Esophagus muscularis mucosa (tissue), 4 donors: ENCODE results near the gene PAAF1. TPM values are rescaled to one million over a fixed set of nuclear protein-coding genes. Genes with fewer than 3 reads are reported as not detected.

Experiments
- DNase-seq: peaks from one replicate; pipeline ENCODE4 v3.0.0-alpha.2; 2017; ENCODE audit errors: extremely low spot score
- H3K27ac ChIP-seq, 4 donors: fragments of 200-600 bp; sonication (generic); replicated peaks in 1 of 4; 1 replicate in 3 of 4; 2 replicates in 1 of 4; pipeline ENCODE4 v1.5.1; 2016 to 2019; ENCODE audit warnings: mild to moderate bottlenecking in 1 of 4
- H3K27me3 ChIP-seq, 4 donors: fragments of 200-600 bp; sonication (generic); one replicate each; pipeline versions ENCODE4 v1.5.1 to v1.6.0; 2016 to 2019
- H3K36me3 ChIP-seq, 4 donors: fragments of 200-600 bp; sonication (generic); one replicate each; pipeline ENCODE4 v1.5.1; 2016 to 2019
- H3K4me1 ChIP-seq, 4 donors: fragments of 200-600 bp; sonication (generic); one replicate each; pipeline ENCODE4 v1.5.1; 2016 to 2019
- H3K4me3 ChIP-seq, 4 donors: fragments of 200-600 bp; sonication (generic); 1 replicate in 2 of 4; 2 replicates in 2 of 4; pipeline ENCODE4 v1.5.1; 2016 to 2019; ENCODE audit warnings: mild to moderate bottlenecking in 4 of 4, moderate library complexity in 1 of 4
- H3K9me3 ChIP-seq, 4 donors: fragments of 200-600 bp; sonication (generic); 1 replicate in 3 of 4; 2 replicates in 1 of 4; pipeline ENCODE4 v1.5.1; 2016 to 2019
- CTCF ChIP-seq, 3 experiments: fragments of 200-600 bp in 2 of 3; fragments of 450-650 bp in 1 of 3; sonication (generic) in 2 of 3; IDR thresholded peaks; one replicate each; pipeline ENCODE4 v1.5.1; 2017 to 2019; ENCODE audit warnings: antibody characterized with exemption in 3 of 3, mild to moderate bottlenecking in 2 of 3, moderate library complexity in 1 of 3
- EP300 ChIP-seq: sonication (generic); formaldehyde crosslinking; IDR thresholded peaks from one replicate; pipeline ENCODE4 v1.6.1; 2017; ENCODE audit warnings: antibody characterized with exemption
- POLR2A ChIP-seq: fragments of 450-650 bp; IDR thresholded peaks from one replicate; pipeline ENCODE4 v1.6.1; 2017; ENCODE audit warnings: antibody characterized with exemption, moderate library complexity, mild to moderate bottlenecking, low read depth
- POLR2AphosphoS5 ChIP-seq, 2 donors: sonication (generic); formaldehyde crosslinking; IDR thresholded peaks; one replicate each; pipeline ENCODE4 v1.6.1; 2017; ENCODE audit warnings: antibody characterized with exemption in 2 of 2
- WGBS: methylation state at CpG from one replicate; pipeline ENCODE4 v1.1.5; 2018; 5-methylcytosine and 5-hydroxymethylcytosine counted together
- intact Hi-C: fragments of 100-400 bp; cut with DNase I; formaldehyde crosslinking; loops from one replicate; pipeline ENCODE4 v1.15.1; 2023
- total RNA-seq, 4 donors: library from RNA; depleted of rRNA; stranded (reverse); fragments of >200 nt; gene quantifications; one replicate each; pipeline versions ENCODE4 v1.1.0 to v1.2.1, GENCODE V29; 2016

The PAAF1 gene
- total RNA-seq, 4 donors from 2014 or later, result 12.5 to 19.6 (median 18.1) TPM

GRCh38 chr11:73944085-73944484 is 67.3 kb downstream of the PAAF1 start:
- Histone ChIP-seq H3K4me1 (no peaks in the 10 kb centered on the region), H3K27me3 (no peaks in the 10 kb centered on the region), H3K27ac (no peak overlapping the region), H3K36me3 (no peaks in the 10 kb centered on the region), H3K4me3 (no peak overlapping the region), H3K9me3 (no peaks in the 10 kb centered on the region)
- DNase-seq, result no peak
- 81% methylated on average over 6 of the region's 6 CpGs for WGBS
- no peak for TF ChIP-seq CTCF (IDR thresholded peaks at IDR 0.05)
- intact Hi-C loops, result no loop called here

- Histone ChIP-seq H3K4me3 (no peak overlapping the region), H3K27ac (no peak overlapping the region), H3K4me1 (no peaks in the 10 kb centered on the region), H3K36me3 (no peaks in the 10 kb centered on the region), H3K27me3 (no peaks in the 10 kb centered on the region), H3K9me3 (no peaks in the 10 kb centered on the region)
- no peak for DNase-seq
- 80% methylated on average over 10 of the region's 10 CpGs for WGBS
- intact Hi-C loops, result no loop called here
- TF ChIP-seq EP300, result no peak
- TF ChIP-seq CTCF (IDR thresholded peaks at IDR 0.05), result no peak
- no peak for TF ChIP-seq POLR2AphosphoS5 (IDR thresholded peaks at IDR 0.05)
- TF ChIP-seq POLR2A, result no peak
Observed at GRCh38 chr11:73944901-73945300, 68.1 kb downstream of the PAAF1 start.

GRCh38 chr11:73945396-73945795 is 68.6 kb downstream of the PAAF1 start:
- Histone ChIP-seq H3K36me3 (no peaks in the 10 kb centered on the region), H3K9me3 (no peaks in the 10 kb centered on the region), H3K27me3 (no peaks in the 10 kb centered on the region), H3K27ac (no peak overlapping the region), H3K4me1 (no peaks in the 10 kb centered on the region), H3K4me3 (no peak overlapping the region)
- intact Hi-C loops, result no loop called here
- WGBS, result 72% methylated on average over 4 of the region's 4 CpGs
- DNase-seq, result no peak
- TF ChIP-seq EP300 (no peak), POLR2A (no peak), POLR2AphosphoS5 (IDR thresholded peaks at IDR 0.05) (no peak), CTCF (IDR thresholded peaks at IDR 0.05) (no peak)

- intact Hi-C loops, result no loop called here
- Histone ChIP-seq H3K36me3 (no peaks in the 10 kb centered on the region), H3K4me3 (no peak overlapping the region), H3K9me3 (no peaks in the 10 kb centered on the region), H3K27me3 (no peaks in the 10 kb centered on the region), H3K4me1 (no peaks in the 10 kb centered on the region), H3K27ac (no peak overlapping the region)
- WGBS, result 88% methylated on average over 13 of the region's 13 CpGs
- TF ChIP-seq POLR2AphosphoS5 (IDR thresholded peaks at IDR 0.05) (no peak), EP300 (no peak), CTCF (IDR thresholded peaks at IDR 0.05) (no peak), POLR2A (no peak)
- DNase-seq, result no peak
Observed at GRCh38 chr11:73946798-73947458, 70.1 kb downstream of the PAAF1 start.

- 78% methylated on average over 4 of the region's 4 CpGs for WGBS
- TF ChIP-seq EP300 (no peak), POLR2AphosphoS5 (IDR thresholded peaks at IDR 0.05) (no peak), CTCF (IDR thresholded peaks at IDR 0.05) (no peak), POLR2A (no peak)
- DNase-seq, result no peak
Observed at GRCh38 chr11:73949246-73949645, 72.4 kb downstream of the PAAF1 start.

More at GRCh38 chr11:73949246-73949645, 72.4 kb downstream of the PAAF1 start:
- no peaks in the 10 kb centered on the region for H3K36me3 ChIP-seq
- no peaks in the 10 kb centered on the region for H3K4me1 ChIP-seq
- no peak overlapping the region for H3K4me3 ChIP-seq
- no peaks in the 10 kb centered on the region for H3K27me3 ChIP-seq
- H3K9me3 ChIP-seq, result no peaks in the 10 kb centered on the region
- no peak overlapping the region for H3K27ac ChIP-seq
- intact Hi-C loops, result no loop called here
